Loucy (cell line): ENCODE measurements around the gene DDAH2.

Experiments used
- H2AFZ ChIP-seq: fragments of 200-600 bp; sonication (generic); 2 replicates; pipeline ENCODE4 v1.6.0; 2016; ENCODE audit warnings: antibody characterized with exemption, mild to moderate bottlenecking, low read length, moderate library complexity
- H3F3A ChIP-seq: fragments of 200-600 bp; 2 replicates; pipeline ENCODE4 v1.6.0; 2016; ENCODE audit warnings: antibody characterized with exemption, low read depth, mild to moderate bottlenecking
- H3K27me3 ChIP-seq: fragments of 200-600 bp; sonication (generic); 2 replicates; pipeline ENCODE4 v1.6.1; 2014; ENCODE audit warnings: low read length, mild to moderate bottlenecking; ENCODE audit not compliant: insufficient read depth, poor library complexity, severe bottlenecking
- H3K36me3 ChIP-seq: fragments of 200-600 bp; sonication (generic); 2 replicates; pipeline ENCODE4 v1.6.1; 2016; ENCODE audit warnings: low read length; ENCODE audit not compliant: insufficient read depth
- H3K4me1 ChIP-seq: fragments of 200-600 bp; sonication (generic); 2 replicates; pipeline ENCODE4 v1.5.1; 2014; ENCODE audit warnings: low read length, mild to moderate bottlenecking; ENCODE audit not compliant: insufficient read depth, poor library complexity, severe bottlenecking
- H3K4me2 ChIP-seq: fragments of 200-600 bp; sonication (generic); 2 replicates; pipeline ENCODE4 v1.6.0; 2014; ENCODE audit warnings: antibody characterized with exemption, low read length, low read depth, mild to moderate bottlenecking; ENCODE audit not compliant: poor library complexity, severe bottlenecking
- H3K4me3 ChIP-seq: fragments of 200-600 bp; sonication (generic); 2 replicates; pipeline ENCODE4 v1.5.1; 2014; ENCODE audit warnings: low read length, mild to moderate bottlenecking, mixed read lengths; ENCODE audit not compliant: poor library complexity, severe bottlenecking
- H3K79me2 ChIP-seq: fragments of 200-600 bp; sonication (generic); 2 replicates; pipeline ENCODE4 v1.6.1; 2014; ENCODE audit warnings: low read length; ENCODE audit not compliant: insufficient read depth
- H3K9ac ChIP-seq: fragments of 200-600 bp; sonication (generic); 2 replicates; pipeline ENCODE4 v1.6.0; 2014; ENCODE audit warnings: mild to moderate bottlenecking, low read depth, low read length, moderate library complexity; ENCODE audit not compliant: poor library complexity, severe bottlenecking
- H3K9me2 ChIP-seq: fragments of 200-600 bp; sonication (generic); replicated peaks from 2 replicates; pipeline ENCODE4 v1.6.1; 2016; ENCODE audit warnings: low read depth, low read length, mixed read lengths
- H3K9me3 ChIP-seq: fragments of 200-600 bp; sonication (generic); 2 replicates; pipeline ENCODE4 v1.6.1; 2014; ENCODE audit warnings: mild to moderate bottlenecking, antibody characterized with exemption, low read length, low read depth; ENCODE audit not compliant: insufficient read depth
- H4K20me1 ChIP-seq: fragments of 200-600 bp; sonication (generic); 2 replicates; pipeline ENCODE4 v1.6.0; 2014; ENCODE audit warnings: antibody characterized with exemption, low read length, mild to moderate bottlenecking; ENCODE audit not compliant: insufficient read depth, poor library complexity, severe bottlenecking
- CTCF ChIP-seq: fragments of 200-600 bp; sonication (generic); conservative IDR thresholded peaks from 2 replicates; pipeline ENCODE4 v1.5.1; 2014; ENCODE audit warnings: mild to moderate bottlenecking, antibody characterized with exemption, low read length
- EZH2phosphoT487 ChIP-seq: fragments of 200-600 bp; IDR thresholded peaks from 2 replicates; pipeline ENCODE4 v1.6.1; 2018; ENCODE audit warnings: antibody characterized with exemption, mild to moderate bottlenecking, moderate library complexity, borderline replicate concordance

Gene DDAH2

GRCh38 chr6:31761343-31761742 lies 32.2 kb upstream of the DDAH2 start:
- no peaks in the 10 kb centered on the region for H3K27me3 ChIP-seq
- no peaks in the 10 kb centered on the region for H3K79me2 ChIP-seq
- no peak overlapping the region for H3K9ac ChIP-seq
- H3K4me1 ChIP-seq = peaks cover 12% of the 10 kb centered on the region
- H3F3A ChIP-seq = no peaks in the 10 kb centered on the region
- no peaks in the 10 kb centered on the region for H3K9me3 ChIP-seq
- no peak overlapping the region for H3K4me3 ChIP-seq
- no peaks in the 10 kb centered on the region for H3K9me2 ChIP-seq
- no peak overlapping the region for H3K4me2 ChIP-seq
- H2AFZ ChIP-seq = no peak overlapping the region
- H3K36me3 ChIP-seq = no peaks in the 10 kb centered on the region; the same call in 1 of the 2 replicates
- H4K20me1 ChIP-seq = no peaks in the 10 kb centered on the region
- TF ChIP-seq EZH2phosphoT487 (no peak), CTCF (no peak)

DNA sequence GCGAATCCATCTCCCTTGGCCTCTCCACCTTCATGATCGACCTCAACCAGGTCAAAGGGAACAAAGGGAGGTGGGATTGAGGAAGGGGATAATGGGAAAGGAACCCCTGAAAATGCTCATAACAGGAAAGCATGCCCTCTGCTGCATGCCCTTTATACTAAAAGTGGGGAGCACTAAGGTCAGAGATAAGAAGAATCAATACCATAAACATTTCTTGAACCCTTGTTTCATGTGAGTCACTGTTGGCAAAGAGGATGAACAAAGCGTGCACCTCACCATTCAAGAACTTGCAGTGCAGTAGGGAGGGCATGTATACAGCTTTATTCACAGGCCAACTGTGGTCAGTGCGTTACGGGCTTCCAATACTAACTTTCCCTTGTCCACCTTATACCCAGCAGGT lies 31.7 kb upstream of the DDAH2 start:
- no peak overlapping the region for H2AFZ ChIP-seq
- no peaks in the 10 kb centered on the region for H3K27me3 ChIP-seq
- no peak overlapping the region for H3K4me3 ChIP-seq
- H3K9me3 ChIP-seq = no peaks in the 10 kb centered on the region
- H3K9ac ChIP-seq = no peak overlapping the region
- H4K20me1 ChIP-seq = no peaks in the 10 kb centered on the region
- H3K79me2 ChIP-seq = no peaks in the 10 kb centered on the region
- TF ChIP-seq CTCF = no peak
- no peak for TF ChIP-seq EZH2phosphoT487
- no peak overlapping the region for H3K4me2 ChIP-seq
- peaks cover 12% of the 10 kb centered on the region for H3K4me1 ChIP-seq
- no peaks in the 10 kb centered on the region; the same call in 1 of the 2 replicates for H3K36me3 ChIP-seq
- no peaks in the 10 kb centered on the region for H3K9me2 ChIP-seq
- no peaks in the 10 kb centered on the region for H3F3A ChIP-seq

DNA sequence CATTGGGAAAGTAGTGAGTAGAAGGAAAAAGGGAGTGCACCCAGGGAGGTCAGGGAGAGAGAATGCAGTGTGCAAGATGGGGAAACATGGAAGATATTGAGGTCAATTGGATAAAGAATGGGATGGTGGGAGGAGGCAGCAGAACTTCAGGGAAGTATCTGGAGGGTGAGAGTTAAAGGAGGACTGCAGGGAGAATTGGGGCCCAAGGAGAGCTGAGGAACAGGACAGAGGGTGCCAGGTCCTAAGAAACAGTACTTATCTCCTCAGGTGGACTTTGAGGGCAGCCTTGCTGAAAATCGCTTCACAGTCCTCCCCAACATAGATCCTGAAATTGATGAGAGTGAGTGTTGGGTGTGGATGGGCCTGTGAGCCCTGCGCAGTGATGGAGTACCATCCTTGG lies 29.2 kb upstream of the DDAH2 start:
- H3K4me3 ChIP-seq = no peak overlapping the region
- no peak overlapping the region for H3K9ac ChIP-seq
- H3K9me3 ChIP-seq = no peaks in the 10 kb centered on the region
- peaks cover 12% of the 10 kb centered on the region for H3K4me1 ChIP-seq
- TF ChIP-seq EZH2phosphoT487 = no peak
- no peak for TF ChIP-seq CTCF
- H3K27me3 ChIP-seq = no peaks in the 10 kb centered on the region
- no peaks in the 10 kb centered on the region for H4K20me1 ChIP-seq
- H3K79me2 ChIP-seq = no peaks in the 10 kb centered on the region
- H2AFZ ChIP-seq = no peak overlapping the region
- H3K36me3 ChIP-seq = no peaks in the 10 kb centered on the region; the same call in 1 of the 2 replicates
- H3K9me2 ChIP-seq = no peaks in the 10 kb centered on the region
- H3F3A ChIP-seq = no peaks in the 10 kb centered on the region
- H3K4me2 ChIP-seq = no peak overlapping the region
